ENCODE results near the gene DOK7. TPM values are rescaled to one million over a fixed set of nuclear protein-coding genes. Genes with fewer than 3 reads are reported as not detected.

The DOK7 gene
- total RNA-seq, 1 experiment from 2014 or later: not detected

DNA sequence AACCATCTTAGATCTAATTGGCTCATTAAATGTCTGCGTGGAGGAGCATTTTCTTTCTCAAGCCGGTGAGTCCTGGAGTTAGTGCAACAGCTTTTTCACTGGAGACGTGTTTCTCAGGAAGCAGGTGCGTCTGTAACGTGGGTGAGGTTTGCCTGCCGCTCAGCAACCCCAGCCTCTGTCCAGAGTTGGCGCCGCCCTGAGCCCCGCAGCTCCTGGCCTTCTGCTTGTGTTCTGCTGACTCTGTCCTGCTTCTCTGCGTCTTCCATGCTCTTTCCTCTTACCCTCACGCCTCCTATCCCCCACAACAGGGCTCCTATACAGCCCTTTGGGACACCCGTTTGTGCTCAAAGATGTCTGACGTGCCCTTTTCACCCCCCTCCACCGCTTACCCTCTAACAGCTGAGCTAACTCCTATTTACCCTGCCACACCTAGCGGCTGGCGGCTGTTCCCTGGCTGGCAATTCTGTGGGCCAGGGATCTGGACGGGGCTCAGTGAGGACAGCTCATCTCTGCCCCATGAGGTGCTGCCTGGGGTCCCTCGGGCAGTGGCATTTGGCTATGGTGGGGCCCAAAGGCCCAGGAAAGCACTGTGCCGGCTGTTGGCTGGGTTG lies 18.8 kb downstream of the DOK7 start:
- CTCF ChIA-PET: interaction anchor here (1.5 to 2.2 kb wide), 2 partner anchors 399 to 460 kb away, joined by 5 to 10 read pairs; no protein-coding TSS in a partner anchor
- DNase-seq (ENCODE audit: low spot score): no peak
- peaks cover 35% of the 10 kb centered on the region for H3K27me3 ChIP-seq (replicated peaks; ENCODE audit: insufficient read depth, low read depth, low read length, poor library complexity)
- H3K4me1 ChIP-seq (ENCODE audit: insufficient read depth, low read length, poor library complexity, severe bottlenecking): no peaks in the 10 kb centered on the region
- no TSS peak for BruUV-seq (replicated peaks)
- H3K4me3 ChIP-seq (ENCODE audit: low read depth, low read length, poor library complexity, severe bottlenecking): no peak overlapping the region
- TF ChIP-seq, protein P1, sequence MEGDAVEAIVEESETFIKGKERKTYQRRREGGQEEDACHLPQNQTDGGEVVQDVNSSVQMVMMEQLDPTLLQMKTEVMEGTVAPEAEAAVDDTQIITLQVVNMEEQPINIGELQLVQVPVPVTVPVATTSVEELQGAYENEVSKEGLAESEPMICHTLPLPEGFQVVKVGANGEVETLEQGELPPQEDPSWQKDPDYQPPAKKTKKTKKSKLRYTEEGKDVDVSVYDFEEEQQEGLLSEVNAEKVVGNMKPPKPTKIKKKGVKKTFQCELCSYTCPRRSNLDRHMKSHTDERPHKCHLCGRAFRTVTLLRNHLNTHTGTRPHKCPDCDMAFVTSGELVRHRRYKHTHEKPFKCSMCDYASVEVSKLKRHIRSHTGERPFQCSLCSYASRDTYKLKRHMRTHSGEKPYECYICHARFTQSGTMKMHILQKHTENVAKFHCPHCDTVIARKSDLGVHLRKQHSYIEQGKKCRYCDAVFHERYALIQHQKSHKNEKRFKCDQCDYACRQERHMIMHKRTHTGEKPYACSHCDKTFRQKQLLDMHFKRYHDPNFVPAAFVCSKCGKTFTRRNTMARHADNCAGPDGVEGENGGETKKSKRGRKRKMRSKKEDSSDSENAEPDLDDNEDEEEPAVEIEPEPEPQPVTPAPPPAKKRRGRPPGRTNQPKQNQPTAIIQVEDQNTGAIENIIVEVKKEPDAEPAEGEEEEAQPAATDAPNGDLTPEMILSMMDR (conservative IDR thresholded peaks at IDR 0.05; ENCODE audit: low read depth, low read length): no peak
- no peak for TF ChIP-seq EZH2 (IDR thresholded peaks at IDR 0.05; ENCODE audit: borderline replicate concordance, low read depth, low read length, poor library complexity, severe bottlenecking)
- intact Hi-C loops (cut with micrococcal nuclease; ENCODE audit: unreplicated experiment): loop anchor here (5.0 kb wide), 1 partner anchor 375 kb away; no protein-coding TSS in a partner anchor
- H3K27ac ChIP-seq (ENCODE audit: low read depth, low read length, poor library complexity, severe bottlenecking): no peak overlapping the region
- POLR2A ChIA-PET (ENCODE audit: low non-redundant PET): no interaction called here
- no peaks in the 10 kb centered on the region for H3K9me3 ChIP-seq (ENCODE audit: low read depth, low read length, poor library complexity, severe bottlenecking)
- H3K36me3 ChIP-seq (ENCODE audit: insufficient read depth, low read length, poor library complexity, severe bottlenecking): no peaks in the 10 kb centered on the region

- peaks cover 40% of the 10 kb centered on the region for H3K27me3 ChIP-seq (replicated peaks; ENCODE audit: insufficient read depth, low read depth, low read length, poor library complexity)
- TF ChIP-seq EZH2 (IDR thresholded peaks at IDR 0.05; ENCODE audit: borderline replicate concordance, low read depth, low read length, poor library complexity, severe bottlenecking): no peak
- TF ChIP-seq, protein P1 (conservative IDR thresholded peaks at IDR 0.05; ENCODE audit: low read depth, low read length): no peak
- no peak overlapping the region for H3K27ac ChIP-seq (ENCODE audit: low read depth, low read length, poor library complexity, severe bottlenecking)
- no peak overlapping the region for H3K4me3 ChIP-seq (ENCODE audit: low read depth, low read length, poor library complexity, severe bottlenecking)
- no TSS peak for BruUV-seq (replicated peaks)
- no peak for DNase-seq (ENCODE audit: low spot score)
- ChIA-PET CTCF (no interaction called here), POLR2A (ENCODE audit: low non-redundant PET) (no interaction called here)
- H3K4me1 ChIP-seq (ENCODE audit: insufficient read depth, low read length, poor library complexity, severe bottlenecking): no peaks in the 10 kb centered on the region
- intact Hi-C loops (cut with micrococcal nuclease; ENCODE audit: unreplicated experiment): loop anchor here (5.0 kb wide), 1 partner anchor 375 kb away; no protein-coding TSS in a partner anchor
- H3K36me3 ChIP-seq (ENCODE audit: insufficient read depth, low read length, poor library complexity, severe bottlenecking): no peaks in the 10 kb centered on the region
- no peaks in the 10 kb centered on the region for H3K9me3 ChIP-seq (ENCODE audit: low read depth, low read length, poor library complexity, severe bottlenecking)
These were observed 19.6 kb downstream of the DOK7 start for GRCh38 chr4:3482707-3483106.

DNA sequence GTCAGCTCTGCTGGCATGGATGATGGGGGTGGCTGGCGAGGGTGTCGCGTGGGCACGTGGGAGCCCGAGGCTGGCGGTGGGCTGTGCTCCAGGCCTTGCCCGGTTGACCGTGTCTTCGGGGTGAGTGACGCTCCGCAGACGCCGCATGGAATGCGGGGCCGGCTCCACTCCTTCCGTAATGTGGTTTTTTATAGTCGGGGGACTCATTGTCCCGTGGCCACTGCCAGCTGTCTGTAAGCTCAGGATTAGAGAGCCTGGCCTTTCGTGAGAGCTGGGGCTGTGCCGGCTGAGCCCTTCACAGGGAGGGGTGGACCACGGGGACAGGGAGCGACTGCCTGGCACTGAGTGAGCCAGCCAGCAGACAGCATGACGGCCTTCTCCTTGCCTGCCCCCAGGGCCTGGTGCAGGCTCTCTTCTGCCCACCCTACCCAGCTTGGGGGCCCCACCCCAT lies 20.4 kb downstream of the DOK7 start:
- no peak for DNase-seq (ENCODE audit: low spot score)
- no peaks in the 10 kb centered on the region for H3K4me1 ChIP-seq (ENCODE audit: insufficient read depth, low read length, poor library complexity, severe bottlenecking)
- no TSS peak for BruUV-seq (replicated peaks)
- peaks cover 45% of the 10 kb centered on the region for H3K27me3 ChIP-seq (replicated peaks; ENCODE audit: insufficient read depth, low read depth, low read length, poor library complexity)
- H3K27ac ChIP-seq (ENCODE audit: low read depth, low read length, poor library complexity, severe bottlenecking): no peak overlapping the region
- H3K9me3 ChIP-seq (ENCODE audit: low read depth, low read length, poor library complexity, severe bottlenecking): no peaks in the 10 kb centered on the region
- TF ChIP-seq, protein P1 (conservative IDR thresholded peaks at IDR 0.05; ENCODE audit: low read depth, low read length): no peak
- TF ChIP-seq EZH2 (IDR thresholded peaks at IDR 0.05; ENCODE audit: borderline replicate concordance, low read depth, low read length, poor library complexity, severe bottlenecking): no peak
- intact Hi-C loops (cut with micrococcal nuclease; ENCODE audit: unreplicated experiment): loop anchor here (5.0 kb wide), 1 partner anchor 376 kb away; no protein-coding TSS in a partner anchor
- no peaks in the 10 kb centered on the region for H3K36me3 ChIP-seq (ENCODE audit: insufficient read depth, low read length, poor library complexity, severe bottlenecking)
- POLR2A ChIA-PET (ENCODE audit: low non-redundant PET): no interaction called here
- CTCF ChIA-PET: no interaction called here
- no peak overlapping the region for H3K4me3 ChIP-seq (ENCODE audit: low read depth, low read length, poor library complexity, severe bottlenecking)

Data from A673 (cell line).